Activated naive CD8-positive, alpha-beta T cell treated with anti-CD3 and anti-CD28 coated beads, Interleukin-2, amount 50 U/mL, for 16 hours (primary cell): ENCODE measurements around the gene TMEM26.

Experiments used
- DNase-seq: peaks from one replicate; pipeline ENCODE4 v3.0.0-alpha.2; 2020; ENCODE audit warnings: low read depth, low spot score

TMEM26 gene

GRCh38 chr10:61460835-61461234 lies 7.7 kb upstream of the TMEM26 start:
- DNase-seq: no peak

GRCh38 chr10:61458031-61458430 lies 4.8 kb upstream of the TMEM26 start:
- no peak for DNase-seq

- no peak for DNase-seq
Observed at GRCh38 chr10:61456095-61456789, 3.1 kb upstream of the TMEM26 start.

- no peak for DNase-seq
Observed at GRCh38 chr10:61455656-61456055, 2.5 kb upstream of the TMEM26 start.

GRCh38 chr10:61454541-61454940 lies 1.4 kb upstream of the TMEM26 start:
- no peak for DNase-seq

GRCh38 chr10:61452151-61452651 lies 980 bp downstream of the TMEM26 start:
- DNase-seq: no peak

GRCh38 chr10:61451357-61451756 lies 1.8 kb downstream of the TMEM26 start:
- no peak for DNase-seq

GRCh38 chr10:61448841-61449600 lies 4.2 kb downstream of the TMEM26 start:
- DNase-seq: no peak

GRCh38 chr10:61448091-61448490 lies 5.1 kb downstream of the TMEM26 start:
- DNase-seq: no peak

- no peak for DNase-seq
Observed at GRCh38 chr10:61439058-61439609, 14.0 kb downstream of the TMEM26 start.

- no peak for DNase-seq
Observed at GRCh38 chr10:61438141-61438988, 14.8 kb downstream of the TMEM26 start.

GRCh38 chr10:61423178-61423577 lies 30.0 kb downstream of the TMEM26 start:
- no peak for DNase-seq

GRCh38 chr10:61417661-61418060 lies 35.5 kb downstream of the TMEM26 start:
- DNase-seq: no peak

GRCh38 chr10:61415824-61416223 lies 37.4 kb downstream of the TMEM26 start:
- DNase-seq: no peak

GRCh38 chr10:61411706-61412105 lies 41.5 kb downstream of the TMEM26 start:
- DNase-seq: no peak

- no peak for DNase-seq
Observed at GRCh38 chr10:61410353-61411070, 42.7 kb downstream of the TMEM26 start.

- no peak for DNase-seq
Observed at GRCh38 chr10:61409157-61409556, 44.0 kb downstream of the TMEM26 start.

- no peak for DNase-seq
Observed at GRCh38 chr10:61408105-61408504, 45.1 kb downstream of the TMEM26 start.

GRCh38 chr10:61406736-61407135 lies 46.4 kb downstream of the TMEM26 start:
- DNase-seq: no peak

- no peak for DNase-seq
Observed at GRCh38 chr10:61406242-61406641, 46.9 kb downstream of the TMEM26 start.

GRCh38 chr10:61404751-61405150 lies 48.4 kb downstream of the TMEM26 start:
- DNase-seq: no peak
